Central memory CD4-positive, alpha-beta T cell (primary cell): ENCODE measurements around the gene TMEM167B.
"Not testable (repeated sequence)": the region's sequence is repeated elsewhere in the genome, so short reads cannot be mapped to it uniquely, and the experiment has no call there.

Source experiments
- DNase-seq: peaks from one replicate; pipeline ENCODE4 v3.0.0; 2022
- total RNA-seq, 3 experiments: gene quantifications; one replicate each; lab custom pipeline; 2026; lab: John Stamatoyannopoulos, UW

Gene TMEM167B
- 66.3 to 86.3 (median 67.3) reads per million in 3 experiments for total RNA-seq

DNA sequence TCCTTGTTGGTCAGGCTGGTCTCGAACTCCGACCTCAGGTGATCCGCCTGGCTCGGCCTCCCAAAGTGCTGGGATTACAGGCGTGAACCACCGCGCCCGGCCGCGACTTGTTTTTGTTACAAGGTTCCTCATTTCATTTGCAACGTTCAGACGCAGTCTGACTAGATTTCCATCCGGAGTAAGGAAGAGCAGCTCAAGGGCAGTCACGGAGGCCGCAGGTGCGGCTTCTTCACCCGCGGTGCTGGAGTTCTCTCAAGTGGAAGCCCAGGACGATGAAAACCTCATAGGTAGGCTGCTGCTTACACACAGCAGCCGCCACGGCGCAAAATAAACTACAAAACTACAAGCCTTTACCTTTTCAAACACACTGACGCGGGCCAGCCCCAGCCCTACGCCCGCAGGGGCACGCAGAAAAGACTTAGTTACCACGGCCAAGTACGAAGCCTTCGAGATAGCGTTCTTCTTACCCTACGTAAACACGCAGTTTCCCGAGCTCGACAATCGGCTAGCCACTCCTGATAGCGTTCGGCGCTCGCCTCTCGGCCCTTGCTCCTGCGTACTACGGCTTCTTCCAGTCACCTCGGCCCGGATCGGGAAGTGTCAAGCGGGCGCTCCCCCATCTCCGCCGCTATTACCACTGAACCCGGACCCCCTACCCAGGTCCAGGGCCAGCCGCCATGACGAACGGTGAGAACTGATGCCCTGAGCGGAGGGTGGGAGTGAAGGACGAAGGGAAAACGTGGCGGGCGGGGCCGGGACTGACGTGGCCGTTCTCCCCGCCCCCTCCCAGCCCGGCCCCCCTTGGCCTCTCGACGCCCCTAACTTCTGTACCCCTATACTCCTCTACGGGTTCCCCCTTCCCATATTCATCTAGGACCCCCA is at the start of gene TMEM167B:
TSS of gene TMEM167B (plus strand) at position 569 of the 882 bp plus-strand sequence. CDS start at position 678, 109 bp downstream.
- peak; percentile 87 for DNase-seq

DNA sequence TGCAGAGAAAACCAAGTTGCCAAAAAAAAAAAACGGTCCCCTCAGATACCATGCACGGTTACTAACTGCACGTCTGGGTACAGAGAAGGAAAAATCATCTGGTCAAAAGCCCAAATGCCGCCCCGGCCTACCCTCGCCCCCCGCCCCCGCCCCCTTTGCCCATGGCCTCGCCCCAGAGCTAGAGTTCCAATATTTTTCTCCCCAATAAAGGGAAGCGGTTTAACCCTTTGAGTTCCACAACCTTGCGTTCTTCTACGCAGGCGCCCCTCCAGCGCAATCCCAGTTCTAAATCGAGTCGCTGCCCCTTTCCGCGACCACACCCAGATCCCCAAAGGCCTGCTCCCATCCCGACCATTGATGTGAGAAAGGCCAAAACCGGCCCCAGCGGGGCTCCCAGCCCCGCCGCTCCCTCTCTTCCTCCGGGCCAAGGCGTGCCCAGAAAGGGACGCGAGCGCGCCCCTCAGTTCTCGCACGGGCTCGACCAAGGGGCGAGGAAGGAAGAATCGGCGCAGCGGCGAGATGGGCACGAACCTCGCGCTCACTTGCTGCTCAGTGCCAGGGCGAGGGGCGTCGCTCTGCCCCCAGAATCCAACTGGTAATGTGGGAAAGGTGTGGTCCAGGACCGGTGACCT is 49.5 kb upstream of the TMEM167B start:
- DNase-seq, result no peak

DNA sequence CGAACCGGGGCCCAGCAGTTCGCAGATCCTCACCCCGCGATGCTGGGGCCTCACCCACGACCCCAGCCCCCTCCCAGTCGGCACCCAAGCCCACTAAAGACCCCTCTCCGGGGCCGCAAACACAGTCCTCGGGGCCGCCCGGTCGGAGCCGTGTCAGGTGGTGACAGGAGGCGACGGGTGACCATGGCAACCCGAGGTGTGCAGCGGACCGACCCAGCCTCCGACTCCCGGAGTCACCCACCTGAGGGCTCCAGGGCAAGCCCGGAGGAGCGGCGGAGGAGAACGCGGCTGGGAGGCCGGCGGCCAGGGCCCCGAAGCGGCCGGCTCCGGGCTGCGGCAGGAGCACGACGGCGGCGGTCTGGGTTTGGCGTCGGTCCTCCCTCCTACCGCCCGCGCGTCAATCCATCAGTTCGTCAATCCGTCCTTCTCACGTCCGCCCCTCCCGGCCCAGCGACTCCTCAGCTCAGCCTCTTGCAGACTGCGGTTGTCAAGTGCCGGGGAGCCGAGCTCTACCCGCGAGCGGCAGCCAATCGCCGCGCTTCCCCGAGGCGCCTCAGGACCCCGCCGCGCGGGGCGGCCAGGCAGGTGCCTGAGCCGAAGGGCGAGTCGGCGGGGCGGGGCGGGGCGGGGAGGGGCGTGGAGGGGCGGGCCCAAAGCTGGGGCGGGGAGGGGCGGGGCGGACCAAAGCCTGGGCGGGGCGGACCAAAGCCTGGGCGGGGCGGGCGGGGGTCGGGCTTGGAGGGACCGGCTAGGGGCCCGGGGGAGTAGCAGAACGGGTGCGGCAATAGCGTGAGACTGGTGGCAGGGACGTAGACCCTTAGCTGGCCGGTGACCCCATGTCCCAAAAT is 48.7 kb upstream of the TMEM167B start, which contains the start of gene WDR47:
TSS of gene WDR47 (minus strand) at position 482 of the 848 bp plus-strand sequence. CDS start 18,590 bp downstream, outside the sequence.
- peak; percentile 97 for DNase-seq

- no peak for DNase-seq
Observed at GRCh38 chr1:109045595-109045994, 45.0 kb upstream of the TMEM167B start.

DNA sequence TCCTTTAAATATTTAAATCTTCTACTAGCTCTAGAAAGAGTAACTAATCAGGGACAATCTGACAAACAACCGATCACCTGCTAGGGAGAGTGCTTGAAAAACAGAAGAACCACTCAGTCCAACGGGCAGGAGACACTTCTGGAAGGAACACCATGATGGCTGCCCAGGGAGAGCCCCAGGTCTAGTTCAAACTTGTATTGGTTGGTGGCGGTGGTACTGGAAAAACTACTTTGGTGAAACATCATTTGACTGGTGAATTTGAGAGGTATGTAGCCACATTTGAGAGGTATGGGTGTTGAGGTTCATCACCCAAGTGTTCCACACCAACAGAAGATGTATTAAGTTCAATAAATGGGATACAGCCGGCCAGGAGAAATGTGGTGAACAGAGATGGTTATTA is 43.9 kb upstream of the TMEM167B start:
- DNase-seq, result no peak

DNA sequence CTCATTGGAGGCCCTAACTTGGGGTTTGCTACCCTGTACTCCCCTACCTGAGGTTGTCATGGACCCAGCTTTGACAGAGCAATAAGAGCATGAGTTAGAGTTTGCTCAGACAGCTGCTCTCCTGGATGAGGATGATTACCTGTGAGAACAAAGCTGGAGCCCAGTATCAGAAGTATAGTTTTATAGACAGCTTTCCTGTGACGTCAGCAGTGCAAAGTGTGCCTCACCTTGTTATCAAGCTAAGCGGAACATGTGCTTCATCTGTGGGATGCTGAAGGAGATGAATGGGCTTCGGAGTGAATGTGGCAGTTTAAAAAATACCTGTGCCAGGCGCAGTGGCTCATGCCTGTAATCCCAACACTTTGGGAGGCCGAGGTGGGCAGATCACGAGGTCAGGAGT is 43.2 kb upstream of the TMEM167B start:
- DNase-seq, result no peak

GRCh38 chr1:109048335-109048734 is 42.2 kb upstream of the TMEM167B start:
- no peak for DNase-seq

GRCh38 chr1:109050228-109050995 is 40.2 kb upstream of the TMEM167B start:
- DNase-seq, result no peak

- DNase-seq, result not testable (repeated sequence)
Observed at GRCh38 chr1:109052145-109052544, 38.4 kb upstream of the TMEM167B start.

- no peak for DNase-seq
Observed at GRCh38 chr1:109056064-109056463, 34.5 kb upstream of the TMEM167B start.

DNA sequence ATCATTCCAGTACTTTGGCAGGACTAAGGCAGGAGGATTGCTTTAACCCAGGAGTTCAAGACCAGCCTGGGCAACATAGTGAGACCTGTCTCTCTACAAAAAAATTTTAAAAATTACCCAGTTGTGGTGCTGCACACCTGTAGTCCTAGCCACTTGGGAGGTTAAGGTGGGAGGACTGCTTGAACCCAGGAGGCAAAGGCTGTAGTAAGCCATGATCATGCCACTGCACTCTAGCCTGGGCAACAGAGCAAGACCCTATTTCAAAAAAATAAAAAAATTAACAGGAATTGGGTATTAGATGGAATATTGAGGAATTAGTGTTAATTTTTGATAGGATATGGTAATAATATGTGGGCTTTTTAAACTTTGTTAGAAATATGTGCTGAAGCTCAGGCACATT is 31.5 kb upstream of the TMEM167B start:
- DNase-seq, result no peak

DNA sequence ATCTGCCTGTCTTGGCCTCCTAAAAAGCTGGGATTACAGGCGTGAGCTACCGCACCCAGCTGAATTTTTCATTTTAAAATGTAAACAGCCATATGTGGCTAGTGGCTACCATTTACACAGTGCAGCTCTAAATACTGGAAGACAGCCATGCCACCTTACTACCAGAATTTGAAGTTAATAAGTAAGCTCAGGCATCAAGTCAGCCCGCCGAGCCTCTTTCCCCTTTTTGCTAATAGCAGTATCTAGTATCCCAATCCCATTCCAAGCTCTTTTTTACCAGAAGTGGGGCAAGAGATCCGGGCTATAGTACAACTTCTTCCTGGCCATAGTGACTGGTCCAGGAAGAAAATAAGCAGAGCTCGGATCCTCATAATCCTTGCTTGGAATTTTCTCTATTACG is 29.9 kb upstream of the TMEM167B start:
- no peak for DNase-seq

DNA sequence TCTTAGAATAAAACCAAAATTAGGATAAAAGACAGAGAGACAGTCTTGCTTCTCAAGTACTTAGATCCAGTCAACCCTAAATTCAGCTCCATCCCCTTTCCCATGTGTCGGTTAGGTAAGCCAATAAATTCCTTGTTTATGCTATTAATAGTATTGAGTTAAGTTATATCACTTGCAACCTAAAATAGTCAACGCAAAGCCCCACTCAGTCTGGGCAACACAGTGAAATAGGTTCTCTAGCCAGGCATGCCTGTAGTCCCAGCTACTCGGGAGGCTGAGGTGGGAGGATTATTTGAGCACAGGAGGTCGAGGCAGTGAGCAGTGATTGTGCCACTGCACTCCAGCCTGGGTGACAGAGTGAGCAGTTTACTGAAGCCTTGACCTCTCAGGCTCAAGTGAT is 29.4 kb upstream of the TMEM167B start:
- DNase-seq, result no peak

GRCh38 chr1:109065137-109065536 is 25.4 kb upstream of the TMEM167B start:
- DNase-seq, result no peak

DNA sequence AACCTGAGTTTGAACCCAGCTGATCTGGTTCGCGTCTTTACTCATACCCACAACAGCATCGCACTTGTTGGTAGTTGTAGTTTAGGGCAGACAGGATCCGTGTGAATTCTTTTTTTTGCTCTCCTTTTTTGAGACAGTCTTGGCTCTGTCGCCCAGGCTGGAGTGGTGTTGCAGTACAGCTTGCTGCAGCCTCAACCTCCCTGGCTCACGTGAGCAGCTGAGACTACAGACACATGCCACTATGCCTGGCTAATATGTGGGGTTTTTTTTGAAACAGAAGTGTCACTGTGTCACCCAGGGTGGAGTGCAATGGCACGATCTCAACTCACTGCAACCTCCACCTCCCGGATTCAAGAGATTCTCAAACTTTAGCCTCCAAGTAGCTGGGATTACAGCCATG is 22.7 kb upstream of the TMEM167B start:
- DNase-seq, result no peak

GRCh38 chr1:109069294-109069693 is 21.3 kb upstream of the TMEM167B start:
- no peak for DNase-seq

- DNase-seq, result peak; percentile 83
Observed at GRCh38 chr1:109075531-109076490, 14.8 kb upstream of the TMEM167B start, which contains the start of gene TAF13. Gene TAF13, minus strand, starts transcription at chr1:109076003. Its CDS starts 56 bp downstream, at chr1:109075947.

GRCh38 chr1:109078317-109078716 is 12.2 kb upstream of the TMEM167B start:
- DNase-seq, result no peak

- DNase-seq, result no peak
Observed at GRCh38 chr1:109079240-109079622, 11.3 kb upstream of the TMEM167B start.

DNA sequence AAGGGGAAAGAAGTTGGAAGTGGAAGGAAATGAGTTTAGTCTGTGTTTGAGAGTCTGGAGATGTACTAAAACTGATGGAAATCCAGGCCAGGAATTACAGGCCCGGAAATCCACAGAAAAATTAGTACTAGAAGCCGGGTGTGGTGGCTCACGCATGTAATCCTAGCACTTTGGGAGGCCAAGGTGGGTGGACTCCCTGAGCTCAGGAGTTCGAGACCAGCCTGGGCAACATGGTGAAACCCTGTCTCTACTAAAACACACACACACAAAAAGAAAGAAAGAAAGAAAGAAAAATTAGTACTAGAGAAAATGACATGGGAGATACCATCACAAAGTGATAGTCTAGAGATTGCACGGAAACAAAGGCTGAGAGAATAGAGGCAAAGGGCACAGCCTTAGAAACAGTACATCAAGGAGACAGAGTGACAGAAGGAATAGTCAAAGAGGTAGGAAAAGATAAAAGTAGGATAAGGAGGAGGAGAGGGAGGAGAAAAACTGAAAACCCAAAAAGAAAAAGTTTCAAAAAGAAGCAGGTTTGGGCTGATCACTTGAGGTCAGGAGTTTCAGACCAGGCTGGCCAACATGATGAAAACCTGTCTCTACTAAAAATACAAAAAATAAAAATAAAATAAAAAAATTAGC is 10.0 kb upstream of the TMEM167B start:
- DNase-seq, result no peak
